ENCODE results near the gene ANKRD13B.
A peak's percentile ranks its signal among the peaks of the same experiment; 100 is the strongest.
"Not testable (repeated sequence)": the region's sequence is repeated elsewhere in the genome, so short reads cannot be mapped to it uniquely, and the experiment has no call there.

Gene ANKRD13B

GRCh38 chr17:29592850-29593551 lies at the start of gene ANKRD13B:
Gene ANKRD13B, plus strand, starts transcription at chr17:29593132. Its CDS starts 490 bp downstream, at chr17:29593622.
- no peak for FAIRE-seq

- no peak for FAIRE-seq
These were observed 48.9 kb upstream of the ANKRD13B start for GRCh38 chr17:29544066-29544465.

GRCh38 chr17:29546085-29546484 lies 46.8 kb upstream of the ANKRD13B start:
- FAIRE-seq = no peak

- peak; percentile 5 for FAIRE-seq
These were observed 46.1 kb upstream of the ANKRD13B start for GRCh38 chr17:29546830-29547229.

- FAIRE-seq = peak; percentile 98
These were observed 43.6 kb upstream of the ANKRD13B start for GRCh38 chr17:29549177-29549923.

- FAIRE-seq = peak; percentile 76
These were observed 37.1 kb upstream of the ANKRD13B start for GRCh38 chr17:29555840-29556239.

- no peak for FAIRE-seq
These were observed 35.7 kb upstream of the ANKRD13B start for GRCh38 chr17:29557085-29557738.

GRCh38 chr17:29557739-29558116 lies 35.2 kb upstream of the ANKRD13B start:
- FAIRE-seq = no peak

- not testable (repeated sequence) for FAIRE-seq
These were observed 34.8 kb upstream of the ANKRD13B start for GRCh38 chr17:29558139-29558538.

- FAIRE-seq = no peak
These were observed 33.3 kb upstream of the ANKRD13B start for GRCh38 chr17:29559640-29560039.

- FAIRE-seq = no peak
These were observed 32.6 kb upstream of the ANKRD13B start for GRCh38 chr17:29560316-29560715.

GRCh38 chr17:29561554-29562517 lies 31.1 kb upstream of the ANKRD13B start:
- no peak for FAIRE-seq

GRCh38 chr17:29562615-29563014 lies 30.3 kb upstream of the ANKRD13B start:
- FAIRE-seq = no peak

- no peak for FAIRE-seq
These were observed 29.1 kb upstream of the ANKRD13B start for GRCh38 chr17:29563816-29564215.

- FAIRE-seq = peak; percentile 73
These were observed 27.1 kb upstream of the ANKRD13B start for GRCh38 chr17:29565643-29566472.

- no peak for FAIRE-seq
These were observed 26.2 kb upstream of the ANKRD13B start, which contains the start of gene ABHD15 for GRCh38 chr17:29566473-29567303. Gene ABHD15, minus strand, starts transcription at chr17:29567037. Its CDS starts 71 bp downstream, at chr17:29566966.

GRCh38 chr17:29567304-29567553 lies 25.7 kb upstream of the ANKRD13B start:
- no peak for FAIRE-seq

GRCh38 chr17:29567554-29568330 lies 25.2 kb upstream of the ANKRD13B start:
- no peak for FAIRE-seq

- FAIRE-seq = no peak
These were observed 24.3 kb upstream of the ANKRD13B start, which contains the start of gene TP53I13 for GRCh38 chr17:29568331-29569244. Gene TP53I13, plus strand, starts transcription at chr17:29568701. Its CDS starts 58 bp downstream, at chr17:29568759.

All from islet of Langerhans (tissue), 1 donor.